Activated CD4-positive, alpha-beta T cell treated with anti-CD3 and anti-CD28 coated beads, Interleukin-2, amount 50 U/mL, for 1 hour (primary cell): ENCODE measurements around the gene CAMTA1.

Experiments
- DNase-seq: peaks from one replicate; pipeline ENCODE4 v3.0.0-alpha.2; 2020

Gene CAMTA1

DNA sequence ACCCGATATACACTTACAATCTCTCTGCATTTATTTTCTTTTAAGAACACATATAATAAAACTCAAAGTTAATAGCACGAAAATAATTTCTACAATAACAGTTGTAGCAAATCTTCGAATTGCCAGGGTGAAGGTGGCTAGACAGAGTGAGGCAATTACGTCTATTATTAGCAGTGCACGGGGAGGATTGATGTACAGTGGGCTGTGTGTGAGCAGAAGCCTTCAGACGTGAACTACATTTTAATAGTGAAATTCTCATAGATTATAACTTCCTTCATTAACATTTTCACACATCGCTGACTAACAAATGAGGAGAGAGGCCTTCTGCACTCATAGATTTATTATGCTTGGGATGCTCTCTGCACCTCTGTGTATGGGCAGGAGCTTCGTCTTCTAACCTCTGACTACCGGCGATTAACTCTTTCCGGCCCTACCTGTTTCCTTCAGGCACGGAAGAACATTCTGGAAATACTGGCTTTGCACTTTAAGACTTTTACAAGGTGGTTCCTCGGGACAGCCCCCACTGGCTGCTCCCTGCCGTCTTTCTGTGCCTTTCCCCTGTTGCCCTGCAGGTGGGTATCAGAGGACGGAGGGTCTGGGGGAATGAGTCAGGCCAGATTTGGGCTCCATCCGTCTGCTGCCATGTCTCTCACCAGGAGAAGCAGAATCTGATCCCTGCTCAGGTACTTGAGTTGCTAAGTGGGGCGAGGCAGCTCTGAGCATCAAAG lies 200.5 kb downstream of the CAMTA1 start:
- no peak for DNase-seq

DNA sequence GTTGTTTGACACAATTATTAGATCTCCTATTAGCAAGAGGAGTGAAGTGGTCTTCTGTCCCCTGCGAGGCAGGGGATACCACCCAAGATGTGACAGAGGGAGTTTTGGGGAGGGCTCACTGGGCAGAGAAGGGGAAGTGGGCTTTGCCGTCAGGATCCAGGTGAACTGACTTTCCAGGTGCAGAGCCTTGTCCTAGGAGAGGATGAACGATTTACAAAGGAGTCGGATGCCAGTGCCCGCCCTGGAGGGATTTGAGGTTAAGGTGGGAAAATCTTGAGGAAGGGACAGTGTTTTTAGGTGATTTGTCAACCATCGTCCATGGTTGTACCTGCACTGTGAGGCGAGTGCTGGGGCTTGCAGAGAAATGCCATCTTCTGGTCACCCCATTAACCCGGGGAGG lies 201.0 kb downstream of the CAMTA1 start:
- no peak for DNase-seq

- no peak for DNase-seq
Measured at GRCh38 chr1:6987940-6988339, 202.7 kb downstream of the CAMTA1 start.

- DNase-seq: no peak
Measured at GRCh38 chr1:6988796-6989195, 203.5 kb downstream of the CAMTA1 start.

DNA sequence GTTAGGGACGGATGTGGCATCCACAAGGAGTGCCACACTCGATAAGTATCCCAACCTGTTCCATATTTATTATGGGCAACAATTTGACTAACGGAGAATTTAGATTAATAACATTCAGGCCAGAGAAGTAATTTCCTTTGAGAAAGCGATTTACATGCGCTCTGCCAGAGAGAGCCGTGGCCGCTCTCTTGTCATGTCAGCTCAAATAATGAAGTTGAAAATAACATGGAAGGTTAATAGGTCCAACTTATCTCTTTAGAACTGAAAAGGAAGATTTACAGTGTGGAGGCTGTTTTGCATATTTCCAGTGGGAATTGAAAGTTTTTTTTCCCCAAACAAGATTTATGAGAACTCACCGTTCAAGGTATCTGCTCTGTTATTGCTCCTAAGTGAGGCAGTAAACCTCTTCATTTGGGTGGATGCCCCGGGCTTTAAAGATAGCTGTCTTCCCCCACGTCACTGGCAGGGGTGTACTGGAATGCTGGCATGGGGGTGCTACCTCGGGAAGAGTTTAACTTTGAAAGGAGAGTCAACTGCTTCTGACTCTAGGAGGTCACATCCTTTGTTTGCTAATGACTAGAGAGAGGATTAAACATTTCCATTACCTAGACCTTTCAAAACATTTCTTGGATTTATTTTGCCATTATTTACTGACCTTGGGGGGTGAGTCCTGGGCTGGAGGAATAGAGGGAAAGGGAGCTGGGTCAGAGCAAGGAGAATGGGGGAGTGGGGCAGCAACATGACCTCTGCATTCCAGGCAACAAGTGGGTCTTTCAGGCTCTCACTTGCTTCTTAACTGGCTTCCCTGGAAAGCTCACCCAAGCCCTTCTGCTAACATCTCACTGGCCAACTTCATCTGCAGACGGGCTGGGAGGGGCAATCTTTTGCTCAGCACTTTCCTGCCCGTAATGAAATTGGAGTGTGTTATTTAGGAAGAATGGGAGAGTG lies 204.2 kb downstream of the CAMTA1 start:
- DNase-seq: no peak

DNA sequence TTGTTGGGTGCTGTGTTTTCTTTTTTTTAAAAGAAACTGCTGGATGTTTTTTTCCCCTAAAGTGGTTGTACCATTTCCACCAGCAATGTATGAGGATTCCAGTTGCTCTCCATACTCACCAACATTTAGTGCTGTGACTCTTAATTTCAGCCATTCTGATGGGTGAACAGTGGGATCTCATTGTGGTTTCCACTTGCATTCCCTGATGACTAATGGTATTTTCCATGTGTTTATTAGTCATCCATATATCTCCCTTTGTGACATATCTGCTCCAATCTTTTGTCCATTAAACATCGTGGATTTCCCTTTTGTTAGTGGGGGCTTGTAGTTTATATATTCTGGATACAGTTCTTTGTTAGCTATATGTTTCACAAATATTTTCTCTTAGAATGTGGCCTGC lies 206.0 kb downstream of the CAMTA1 start:
- DNase-seq: no peak

DNA sequence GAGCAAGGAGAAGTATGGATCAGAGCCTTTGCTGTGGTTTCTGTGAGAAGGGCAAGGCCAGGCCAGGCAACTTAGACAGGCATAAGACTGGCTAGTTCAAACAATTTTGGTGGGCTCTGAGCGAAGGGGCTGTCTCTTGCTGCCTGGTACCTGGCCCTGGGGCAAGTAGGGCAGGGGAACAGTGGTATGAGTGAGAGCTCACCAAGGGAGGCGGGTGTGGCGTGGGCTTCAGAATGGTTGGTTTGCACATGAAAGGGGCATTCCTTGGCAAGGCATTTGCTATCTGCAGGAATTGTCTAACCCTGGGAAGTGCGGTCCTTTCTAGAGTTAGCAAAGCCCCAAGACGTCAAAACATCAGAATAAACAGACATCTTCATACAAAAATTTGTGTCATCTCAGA lies 210.5 kb downstream of the CAMTA1 start:
- DNase-seq: no peak

GRCh38 chr1:6996371-6996770 lies 211.1 kb downstream of the CAMTA1 start:
- no peak for DNase-seq

GRCh38 chr1:6996866-6997265 lies 211.6 kb downstream of the CAMTA1 start:
- no peak for DNase-seq

DNA sequence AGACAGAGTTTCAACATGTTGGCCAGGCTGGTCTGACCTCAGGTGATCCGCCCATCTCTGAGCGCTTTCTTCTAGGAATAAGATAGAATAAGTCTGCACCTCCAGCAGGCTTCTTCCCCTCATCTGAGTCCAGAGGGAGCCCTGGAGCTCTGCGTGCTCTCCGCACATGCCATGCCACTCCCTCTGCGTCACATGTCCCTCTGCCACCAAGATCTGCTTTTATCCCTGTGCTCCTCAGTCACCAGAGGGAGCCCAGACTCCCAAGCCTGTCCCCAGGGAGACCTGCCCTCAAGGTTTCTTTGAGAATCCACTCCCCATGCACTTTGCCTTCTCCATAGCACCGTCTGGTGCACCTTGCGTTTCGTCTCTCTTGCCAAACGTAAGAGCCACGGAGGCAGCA lies 213.0 kb downstream of the CAMTA1 start:
- no peak for DNase-seq

GRCh38 chr1:6999826-7000225 lies 214.6 kb downstream of the CAMTA1 start:
- DNase-seq: no peak

GRCh38 chr1:7000720-7001119 lies 215.5 kb downstream of the CAMTA1 start:
- no peak for DNase-seq

DNA sequence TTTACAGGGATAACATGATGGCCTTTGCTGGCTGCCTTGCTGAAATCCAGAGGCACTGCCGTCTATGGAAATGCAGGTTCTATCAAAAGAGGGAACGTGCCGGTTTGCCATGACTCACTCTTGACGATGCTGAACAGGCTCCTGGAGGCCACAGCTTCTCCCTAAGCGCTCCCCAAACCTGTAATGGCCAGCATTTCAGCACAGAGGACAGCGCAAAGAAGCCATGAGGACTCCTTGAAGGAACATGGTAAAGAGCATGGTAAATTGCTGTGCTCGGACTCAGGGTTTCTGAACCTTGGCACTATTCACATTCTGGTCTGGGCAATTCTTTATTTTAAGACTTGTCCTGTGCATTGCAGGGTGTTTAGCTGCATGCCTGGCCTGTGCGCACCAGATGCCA lies 217.5 kb downstream of the CAMTA1 start:
- DNase-seq: no peak

- no peak for DNase-seq
Measured at GRCh38 chr1:7003676-7004075, 218.4 kb downstream of the CAMTA1 start.

DNA sequence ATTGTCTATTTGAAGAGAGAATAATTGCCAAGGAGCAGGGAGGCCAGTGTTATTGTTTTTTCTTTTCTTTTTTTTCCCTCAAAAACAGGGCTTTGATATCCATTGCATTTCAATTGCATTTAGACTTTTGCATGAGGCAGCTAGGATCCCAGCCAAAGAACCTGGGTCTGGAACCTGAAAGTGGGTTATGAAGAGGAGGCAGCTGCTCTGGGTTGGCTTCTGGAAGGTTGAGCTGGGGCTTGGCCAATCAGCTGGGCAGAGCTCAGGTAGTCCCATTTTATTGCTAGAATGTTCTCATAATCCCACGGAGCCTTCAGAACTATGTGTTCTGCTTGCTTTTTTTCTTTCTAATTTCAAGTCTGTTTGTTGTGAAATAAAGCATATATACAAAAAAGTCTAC lies 218.9 kb downstream of the CAMTA1 start:
- DNase-seq: no peak

- no peak for DNase-seq
Measured at GRCh38 chr1:7005762-7006161, 220.5 kb downstream of the CAMTA1 start.

GRCh38 chr1:7006996-7007871 lies 222.0 kb downstream of the CAMTA1 start:
- no peak for DNase-seq

DNA sequence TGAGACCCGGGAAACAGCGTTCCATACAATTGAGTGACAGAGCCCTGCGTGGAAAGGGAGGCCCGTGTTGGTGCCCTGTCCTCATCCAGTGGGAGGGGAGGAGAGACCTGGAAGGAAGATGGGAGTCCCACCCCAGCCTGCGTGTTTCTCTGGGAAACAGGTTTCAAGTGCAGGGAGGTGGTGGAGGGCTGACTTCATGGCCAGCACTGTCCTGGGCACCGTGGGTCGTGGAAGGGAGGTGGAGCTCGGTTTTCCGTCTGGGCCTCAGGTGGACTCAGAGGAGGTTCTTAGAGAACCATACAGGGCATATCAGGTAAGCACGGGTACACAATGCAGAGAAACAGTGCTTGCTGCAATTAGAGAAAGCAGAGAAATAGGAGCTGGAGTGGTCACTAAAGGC lies 222.6 kb downstream of the CAMTA1 start:
- no peak for DNase-seq

- no peak for DNase-seq
Measured at GRCh38 chr1:7008331-7008730, 223.1 kb downstream of the CAMTA1 start.

DNA sequence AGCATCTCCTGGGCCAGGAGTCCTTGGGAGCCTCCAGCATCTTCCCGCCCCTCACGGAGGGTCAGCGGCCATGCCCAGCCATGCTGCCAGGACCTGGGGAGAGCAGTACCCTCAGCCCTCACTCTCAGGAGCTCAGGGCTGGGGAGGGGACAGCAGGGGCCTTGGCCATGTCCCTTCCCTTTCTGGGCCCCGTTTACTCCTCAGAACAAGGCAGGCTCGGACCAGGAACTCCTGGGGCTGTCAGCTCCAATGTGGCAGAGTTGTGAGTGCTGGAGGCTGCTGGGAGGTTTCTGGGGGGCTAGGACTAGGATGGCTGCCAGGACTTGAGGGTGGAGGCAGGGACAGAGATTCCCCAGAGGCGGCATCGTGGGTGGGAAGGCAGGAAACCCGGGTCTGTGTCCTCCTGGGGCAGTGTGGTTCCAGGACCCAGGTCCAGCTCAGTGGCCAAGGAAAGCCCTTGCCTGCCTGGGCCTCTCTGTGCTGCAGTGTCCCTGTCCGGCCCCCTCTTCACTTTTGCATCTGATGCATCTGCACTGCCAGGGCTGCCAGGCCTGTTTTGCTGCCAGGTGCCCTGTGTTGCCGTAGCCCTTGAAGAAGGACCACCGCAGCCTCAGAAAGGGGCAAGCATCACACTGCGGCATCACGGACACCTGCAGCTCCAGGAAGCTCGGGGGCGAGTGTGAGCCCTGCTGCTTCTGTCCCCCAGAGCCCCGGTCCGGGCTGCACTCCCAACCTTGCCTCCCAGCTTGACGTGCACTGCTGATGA lies 223.9 kb downstream of the CAMTA1 start:
- no peak for DNase-seq

DNA sequence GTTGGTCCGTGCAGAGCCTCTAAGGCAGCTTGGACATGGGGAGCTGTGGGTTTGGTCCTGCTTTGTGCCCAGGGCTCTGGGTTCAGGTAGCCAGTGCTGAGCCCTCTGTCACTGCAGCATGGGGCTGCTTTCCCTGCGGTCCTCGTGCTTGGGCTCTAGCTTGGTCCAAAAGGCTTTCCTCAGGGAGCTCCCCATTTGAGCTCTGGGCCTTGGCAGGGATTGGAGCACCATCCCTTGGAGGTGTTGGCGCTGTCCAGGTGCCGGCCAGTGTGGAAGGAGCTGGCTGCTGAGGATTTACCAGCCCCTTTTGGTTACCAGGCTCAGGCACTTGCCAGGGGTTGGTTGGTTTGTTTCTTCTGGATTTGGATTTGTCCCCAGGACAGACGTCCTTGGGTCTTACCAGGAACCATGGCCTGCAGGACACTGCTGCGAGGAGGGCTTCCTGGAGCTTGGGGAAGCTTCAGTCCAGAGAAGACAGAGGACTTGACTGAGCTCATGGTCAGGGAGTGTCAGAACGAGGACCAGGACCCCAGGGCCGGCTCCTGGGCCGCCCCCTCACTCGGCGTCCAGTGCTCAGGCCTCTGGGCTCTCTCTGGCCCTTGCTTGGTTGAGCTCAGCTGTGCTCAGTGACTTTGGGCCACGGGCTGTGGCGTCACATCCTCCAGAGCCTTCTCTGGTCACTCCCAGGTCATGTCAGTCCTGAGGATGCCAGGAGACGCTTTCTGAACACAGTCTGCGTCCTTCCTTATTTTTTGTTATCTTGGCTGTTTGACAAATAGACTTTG lies 224.7 kb downstream of the CAMTA1 start:
- no peak for DNase-seq
